K562 (cell line): ENCODE measurements around the gene FANCG. TPM values are rescaled to one million over a fixed set of nuclear protein-coding genes. Genes with fewer than 3 reads are reported as not detected.

Experiments
- CBX2 ChIP-seq: fragments of 200-600 bp; sonication (generic); IDR thresholded peaks from one replicate; pipeline ENCODE4 v1.6.1; 2012; ENCODE audit warnings: mild to moderate bottlenecking, low read length, inconsistent platforms; ENCODE audit not compliant: insufficient read depth, poor library complexity, severe bottlenecking
- ELF4 ChIP-seq: fragments of 450-650 bp; formaldehyde crosslinking; IDR thresholded peaks from 2 replicates; pipeline ENCODE4 v1.4.0; 2022; ENCODE audit warnings: missing genetic modification characterization
- MXI1 ChIP-seq: IDR thresholded peaks from 2 replicates; pipeline ENCODE4 v1.6.1; 2011; ENCODE audit warnings: low read depth, mild to moderate bottlenecking, improper control_type of control experiment, low read length
- NFIX ChIP-seq: fragments of 250-450 bp; sonication (Bioruptor Pico); IDR thresholded peaks from 2 replicates; pipeline ENCODE4 v1.4.0; 2020; ENCODE audit warnings: low read depth, mild to moderate bottlenecking, moderate library complexity
- NR2C2 ChIP-seq, 2 experiments: fragments of 200-800 bp in 1 of 2; sonication (Bioruptor generic) in 1 of 2; sonication (generic) in 1 of 2; formaldehyde crosslinking in 1 of 2; IDR thresholded peaks; 2 replicates each; pipeline versions ENCODE4 v1.6.1 to v1.8.0; 2016 to 2022; ENCODE audit warnings: mild to moderate bottlenecking in 1 of 2, missing compliant biosample characterization in 1 of 2, missing genetic modification characterization in 1 of 2, missing genetic modification reagents in 1 of 2
- NR2F6 ChIP-seq: fragments of 450-650 bp; formaldehyde crosslinking; IDR thresholded peaks from 2 replicates; pipeline ENCODE4 v1.4.0; 2020; ENCODE audit warnings: mild to moderate bottlenecking
- RCOR1 ChIP-seq, 2 experiments: IDR thresholded peaks; 2 replicates each; pipeline ENCODE4 v1.6.1; 2012; ENCODE audit warnings: low read depth in 2 of 2, low read length in 2 of 2, borderline replicate concordance in 1 of 2, improper control_type of control experiment in 1 of 2
- SMARCA4 ChIP-seq: fragments of 450-650 bp; IDR thresholded peaks from 2 replicates; pipeline ENCODE4 v1.6.1; 2016
- SNIP1 ChIP-seq: fragments of 450-650 bp; IDR thresholded peaks from 2 replicates; pipeline ENCODE4 v1.7.1; 2017; ENCODE audit warnings: low read depth, mild to moderate bottlenecking
- ZNF395 ChIP-seq: fragments of 200-800 bp; sonication (Bioruptor generic); IDR thresholded peaks from 2 replicates; pipeline ENCODE4 v1.6.1; 2017; ENCODE audit warnings: missing genetic modification characterization, missing compliant biosample characterization
- polyA plus RNA-seq, 8 experiments: library from polyadenylated mRNA; depleted of rRNA in 4 of 8; stranded (reverse) in 5 of 8; unstranded in 3 of 8; fragments of >200 nt; fragmentation: Nextera tagmentation in 2 of 8; fragmentation: Illumina TruSeq in 1 of 8; extraction: Ambion mirVana in 2 of 8; extraction: Trizol in 1 of 8; gene quantifications; 2 replicates each; pipeline versions ENCODE4 v1.2.1 to v1.2.3, GENCODE V29; 2011 to 2014; ENCODE audit warnings: inconsistent platforms in 1 of 8, missing spikeins in 1 of 8
- total RNA-seq, 7 experiments: library from RNA; depleted of rRNA in 6 of 7; stranded (reverse); fragments of >200 nt in 6 of 7; fragmentation: Illumina TruSeq in 2 of 7; extraction: Trizol in 2 of 7; gene quantifications; 2 replicates each; pipeline versions ENCODE4 v1.2.1 to v1.2.3, GENCODE V29; 2011 to 2021; ENCODE audit warnings: low replicate concordance in 1 of 7
- TF ChIP-seq, protein P1 (sequence below): fragments of 450-650 bp; IDR thresholded peaks from 2 replicates; pipeline ENCODE4 v1.6.1; 2017; ENCODE audit warnings: mild to moderate bottlenecking, moderate library complexity
- TF ChIP-seq, protein P2 (sequence below), 2 experiments: IDR thresholded peaks; 2 replicates each; pipeline ENCODE4 v1.6.1; 2011; ENCODE audit warnings: borderline replicate concordance in 1 of 2, control low read depth in 1 of 2, low read depth in 1 of 2, low read length in 1 of 2, mild to moderate bottlenecking in 1 of 2, mixed read lengths in 1 of 2, moderate library complexity in 1 of 2; ENCODE audit not compliant: insufficient read depth in 1 of 2, insufficient read length in 1 of 2, poor library complexity in 1 of 2, severe bottlenecking in 1 of 2; ENCODE audit errors: extremely low read depth in 1 of 2
- TF ChIP-seq, protein P3 (sequence below): fragments of 250-450 bp; sonication (Bioruptor Pico); IDR thresholded peaks from 2 replicates; pipeline ENCODE4 v1.4.0; 2020

FANCG gene
- total and polyA plus RNA-seq, 9 of the 15 experiments (the other 6 are each of a cell fraction or from before 2014, with no cell fraction given): 7.5 to 43.9 (median 31.0) TPM

- TF ChIP-seq ZNF395 (CRISPR knock-in tag) (no peak), RCOR1 (IDR thresholded peaks at IDR 0.05; ENCODE audit: borderline replicate concordance in 1 of 2, low read depth in 2 of 2, low read length in 2 of 2) (peak in 1 of 2 experiments; percentile 37; a peak in 1 of 4 replicates), NFIX (no peak), NR2F6 (no peak), ELF4 (no peak), NR2C2 (CRISPR knock-in tag; IDR thresholded peaks at IDR 0.05) (no peak), NR2C2 (tag; IDR thresholded peaks at IDR 0.05) (peak; percentile 17; the same call in 1 of the 2 replicates), SMARCA4 (no peak), SNIP1 (peak; percentile 86), MXI1 (peak; percentile 52; the same call in 1 of the 2 replicates), CBX2 (no peak)
- TF ChIP-seq, protein P1, sequence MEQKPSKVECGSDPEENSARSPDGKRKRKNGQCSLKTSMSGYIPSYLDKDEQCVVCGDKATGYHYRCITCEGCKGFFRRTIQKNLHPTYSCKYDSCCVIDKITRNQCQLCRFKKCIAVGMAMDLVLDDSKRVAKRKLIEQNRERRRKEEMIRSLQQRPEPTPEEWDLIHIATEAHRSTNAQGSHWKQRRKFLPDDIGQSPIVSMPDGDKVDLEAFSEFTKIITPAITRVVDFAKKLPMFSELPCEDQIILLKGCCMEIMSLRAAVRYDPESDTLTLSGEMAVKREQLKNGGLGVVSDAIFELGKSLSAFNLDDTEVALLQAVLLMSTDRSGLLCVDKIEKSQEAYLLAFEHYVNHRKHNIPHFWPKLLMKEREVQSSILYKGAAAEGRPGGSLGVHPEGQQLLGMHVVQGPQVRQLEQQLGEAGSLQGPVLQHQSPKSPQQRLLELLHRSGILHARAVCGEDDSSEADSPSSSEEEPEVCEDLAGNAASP: peak; percentile 64; the same call in 1 of the 2 replicates
- TF ChIP-seq, protein P2, sequence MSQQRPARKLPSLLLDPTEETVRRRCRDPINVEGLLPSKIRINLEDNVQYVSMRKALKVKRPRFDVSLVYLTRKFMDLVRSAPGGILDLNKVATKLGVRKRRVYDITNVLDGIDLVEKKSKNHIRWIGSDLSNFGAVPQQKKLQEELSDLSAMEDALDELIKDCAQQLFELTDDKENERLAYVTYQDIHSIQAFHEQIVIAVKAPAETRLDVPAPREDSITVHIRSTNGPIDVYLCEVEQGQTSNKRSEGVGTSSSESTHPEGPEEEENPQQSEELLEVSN (IDR thresholded peaks at IDR 0.05; ENCODE audit: borderline replicate concordance in 1 of 2, extremely low read depth in 1 of 2, insufficient read depth in 1 of 2, insufficient read length in 1 of 2, low read depth in 1 of 2, low read length in 1 of 2, poor library complexity in 1 of 2, severe bottlenecking in 1 of 2): peak in 1 of 2 experiments; percentile 40
- TF ChIP-seq, protein P3, sequence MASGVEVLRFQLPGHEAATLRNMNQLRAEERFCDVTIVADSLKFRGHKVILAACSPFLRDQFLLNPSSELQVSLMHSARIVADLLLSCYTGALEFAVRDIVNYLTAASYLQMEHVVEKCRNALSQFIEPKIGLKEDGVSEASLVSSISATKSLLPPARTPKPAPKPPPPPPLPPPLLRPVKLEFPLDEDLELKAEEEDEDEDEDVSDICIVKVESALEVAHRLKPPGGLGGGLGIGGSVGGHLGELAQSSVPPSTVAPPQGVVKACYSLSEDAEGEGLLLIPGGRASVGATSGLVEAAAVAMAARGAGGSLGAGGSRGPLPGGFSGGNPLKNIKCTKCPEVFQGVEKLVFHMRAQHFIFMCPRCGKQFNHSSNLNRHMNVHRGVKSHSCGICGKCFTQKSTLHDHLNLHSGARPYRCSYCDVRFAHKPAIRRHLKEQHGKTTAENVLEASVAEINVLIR (CRISPR knock-in tag): no peak
Measured at GRCh38 chr9:35115680-35116538, 36.2 kb upstream of the FANCG start, which contains the start of gene ATOSB (continued).
